ENCODE results near the gene BMERB1. TPM values are rescaled to one million over a fixed set of nuclear protein-coding genes. Genes with fewer than 3 reads are reported as not detected.

The BMERB1 gene
- total RNA-seq, 4 donors from 2014 or later, result 7.4 to 20.4 (median 10.6) TPM

- no peak for TF ChIP-seq POLR2A (IDR thresholded peaks at IDR 0.05)
- no peak for TF ChIP-seq CTCF (IDR thresholded peaks at IDR 0.05)
Measured at GRCh38 chr16:15578824-15579223, 144.4 kb downstream of the BMERB1 start.

GRCh38 chr16:15581127-15581815 is 146.9 kb downstream of the BMERB1 start:
- TF ChIP-seq CTCF (IDR thresholded peaks at IDR 0.05) (no peak), POLR2A (IDR thresholded peaks at IDR 0.05) (no peak)

More at GRCh38 chr16:15578824-15579223, 144.4 kb downstream of the BMERB1 start:
- no peak for DNase-seq (ENCODE audit: low spot score in 2 of 2)
- 93 to 97% methylated on average over 4 of the region's 4 CpGs for WGBS, 2 donors
- no peak overlapping the region for H3K4me3 ChIP-seq (ENCODE audit: low read depth, poor library complexity, severe bottlenecking)
- intact Hi-C loops (cut with DNase I; ENCODE audit: low total_unique reads), result no loop called here

GRCh38 chr16:15583526-15583925 is 149.1 kb downstream of the BMERB1 start:
- H3K4me3 ChIP-seq (ENCODE audit: low read depth, poor library complexity, severe bottlenecking), result no peak overlapping the region
- intact Hi-C loops (cut with DNase I; ENCODE audit: low total_unique reads), result no loop called here
- 90 to 98% methylated on average over 4 of the region's 4 CpGs for WGBS, 2 donors
- DNase-seq (ENCODE audit: low spot score in 2 of 2), result no peak
- TF ChIP-seq CTCF (IDR thresholded peaks at IDR 0.05) (no peak), POLR2A (IDR thresholded peaks at IDR 0.05) (no peak)

More at GRCh38 chr16:15581127-15581815, 146.9 kb downstream of the BMERB1 start:
- intact Hi-C loops (cut with DNase I; ENCODE audit: low total_unique reads), result no loop called here
- no peak for DNase-seq (ENCODE audit: low spot score in 2 of 2)
- 85 to 86% methylated on average over 10 of the region's 10 CpGs for WGBS, 2 donors
- no peak overlapping the region for H3K4me3 ChIP-seq (ENCODE audit: low read depth, poor library complexity, severe bottlenecking)

GRCh38 chr16:15585956-15586355 is 151.6 kb downstream of the BMERB1 start:
- TF ChIP-seq POLR2A (IDR thresholded peaks at IDR 0.05) (no peak), CTCF (IDR thresholded peaks at IDR 0.05) (no peak)
- DNase-seq (ENCODE audit: low spot score in 2 of 2), result no peak
- WGBS, 2 donors, result 80 to 92% methylated on average over 1 of the region's 1 CpG
- no peak overlapping the region for H3K4me3 ChIP-seq (ENCODE audit: low read depth, poor library complexity, severe bottlenecking)
- intact Hi-C loops (cut with DNase I; ENCODE audit: low total_unique reads), result no loop called here

GRCh38 chr16:15586716-15587115 is 152.3 kb downstream of the BMERB1 start:
- intact Hi-C loops (cut with DNase I; ENCODE audit: low total_unique reads), result no loop called here
- WGBS, 2 donors, result 95 to 97% methylated on average over 12 of the region's 12 CpGs
- TF ChIP-seq CTCF (IDR thresholded peaks at IDR 0.05) (no peak), POLR2A (IDR thresholded peaks at IDR 0.05) (no peak)
- DNase-seq (ENCODE audit: low spot score in 2 of 2), result no peak
- no peak overlapping the region for H3K4me3 ChIP-seq (ENCODE audit: low read depth, poor library complexity, severe bottlenecking)
